Esophagus muscularis mucosa (tissue), 3 donors: ENCODE results near the gene SWT1.

Source experiments
- POLR2AphosphoS5 ChIP-seq, 2 donors: sonication (generic); formaldehyde crosslinking; IDR thresholded peaks; one replicate each; pipeline ENCODE4 v1.6.1; 2017; ENCODE audit warnings: antibody characterized with exemption in 2 of 2
- TF ChIP-seq, protein P1 (sequence below), 3 experiments: fragments of 200-600 bp in 2 of 3; fragments of 450-650 bp in 1 of 3; sonication (generic) in 2 of 3; IDR thresholded peaks; one replicate each; pipeline ENCODE4 v1.5.1; 2017 to 2019; ENCODE audit warnings: antibody characterized with exemption in 3 of 3, mild to moderate bottlenecking in 2 of 3, moderate library complexity in 1 of 3

DNA sequence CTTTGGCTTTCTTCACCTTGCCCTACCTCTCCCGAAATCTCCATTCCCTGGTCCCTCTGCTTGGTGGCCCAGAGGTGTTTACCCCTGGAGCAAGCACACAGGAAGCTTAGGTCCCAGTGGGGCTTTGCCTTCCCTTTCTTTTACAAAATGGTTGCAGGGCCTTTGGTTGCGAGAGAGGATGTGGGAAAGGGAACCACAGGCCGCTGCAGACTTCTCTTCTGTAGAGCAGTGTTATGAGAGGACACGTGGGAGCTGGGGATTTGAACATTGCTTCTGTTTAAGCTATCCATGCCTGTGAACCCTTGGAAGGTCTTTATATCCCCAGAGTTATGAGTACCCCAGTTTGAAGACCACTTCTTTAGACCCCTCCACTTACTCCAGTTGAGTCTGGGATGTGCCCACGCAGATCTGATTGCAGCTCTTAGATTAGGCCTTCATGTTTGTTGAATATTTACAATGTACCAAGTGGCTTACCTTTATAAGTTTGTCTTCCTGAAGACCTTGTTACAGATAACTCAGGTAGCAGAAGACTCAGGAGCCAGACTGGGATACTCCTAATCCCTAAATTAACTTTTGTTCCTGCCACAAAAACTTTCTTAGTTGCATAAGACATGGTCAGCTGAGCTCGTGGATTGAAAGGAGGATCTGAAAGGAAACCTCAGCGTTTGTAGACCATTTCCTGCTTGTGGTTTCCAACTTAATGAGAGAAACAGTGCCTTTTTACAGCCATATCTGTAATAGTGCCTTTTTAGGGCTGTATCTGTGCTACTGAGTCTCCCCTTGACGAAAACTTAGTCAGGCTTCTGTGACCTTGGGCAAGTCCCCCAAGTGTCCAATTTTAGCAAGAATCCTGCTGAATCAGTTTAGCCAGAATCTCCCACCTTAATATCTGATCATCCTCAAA is 182.0 kb downstream of the SWT1 start:
- TF ChIP-seq POLR2AphosphoS5 (IDR thresholded peaks at IDR 0.05), result no peak
- TF ChIP-seq, protein P1, sequence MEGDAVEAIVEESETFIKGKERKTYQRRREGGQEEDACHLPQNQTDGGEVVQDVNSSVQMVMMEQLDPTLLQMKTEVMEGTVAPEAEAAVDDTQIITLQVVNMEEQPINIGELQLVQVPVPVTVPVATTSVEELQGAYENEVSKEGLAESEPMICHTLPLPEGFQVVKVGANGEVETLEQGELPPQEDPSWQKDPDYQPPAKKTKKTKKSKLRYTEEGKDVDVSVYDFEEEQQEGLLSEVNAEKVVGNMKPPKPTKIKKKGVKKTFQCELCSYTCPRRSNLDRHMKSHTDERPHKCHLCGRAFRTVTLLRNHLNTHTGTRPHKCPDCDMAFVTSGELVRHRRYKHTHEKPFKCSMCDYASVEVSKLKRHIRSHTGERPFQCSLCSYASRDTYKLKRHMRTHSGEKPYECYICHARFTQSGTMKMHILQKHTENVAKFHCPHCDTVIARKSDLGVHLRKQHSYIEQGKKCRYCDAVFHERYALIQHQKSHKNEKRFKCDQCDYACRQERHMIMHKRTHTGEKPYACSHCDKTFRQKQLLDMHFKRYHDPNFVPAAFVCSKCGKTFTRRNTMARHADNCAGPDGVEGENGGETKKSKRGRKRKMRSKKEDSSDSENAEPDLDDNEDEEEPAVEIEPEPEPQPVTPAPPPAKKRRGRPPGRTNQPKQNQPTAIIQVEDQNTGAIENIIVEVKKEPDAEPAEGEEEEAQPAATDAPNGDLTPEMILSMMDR (IDR thresholded peaks at IDR 0.05), result no peak
